HepG2 (cell line): Measurements from ENCODE around the gene DLAT. TPM values are rescaled to one million over a fixed set of nuclear protein-coding genes. Genes with fewer than 3 reads are reported as not detected.

Experiments
- RBM22 ChIP-seq: fragments of 200-400 bp; formaldehyde crosslinking; optimal IDR thresholded peaks from 2 replicates; pipeline ENCODE3; 2017; ENCODE audit warnings: mild to moderate bottlenecking, low read length, moderate library complexity
- SALL1 ChIP-seq: sonication (generic); formaldehyde crosslinking; IDR thresholded peaks from 2 replicates; pipeline ENCODE4 v1.8.0; 2022; ENCODE audit warnings: mild to moderate bottlenecking, missing genetic modification reagents
- ZBTB1 ChIP-seq: sonication (generic); formaldehyde crosslinking; IDR thresholded peaks from 2 replicates; pipeline ENCODE4 v1.4.0; 2020; ENCODE audit warnings: missing genetic modification reagents, borderline replicate concordance
- ZNF296 ChIP-seq: sonication (generic); formaldehyde crosslinking; conservative IDR thresholded peaks from 2 replicates; pipeline ENCODE4 v1.5.0; 2020; ENCODE audit warnings: mild to moderate bottlenecking, missing genetic modification reagents
- ZNF609 ChIP-seq: sonication (generic); formaldehyde crosslinking; IDR thresholded peaks from 2 replicates; pipeline ENCODE4 v1.4.0; 2020; ENCODE audit warnings: mild to moderate bottlenecking, missing genetic modification reagents, borderline replicate concordance
- ZNF670 ChIP-seq: sonication (generic); formaldehyde crosslinking; IDR thresholded peaks from 2 replicates; pipeline ENCODE4 v1.8.0; 2022; ENCODE audit warnings: mild to moderate bottlenecking, missing genetic modification reagents, borderline replicate concordance
- ZNF800 ChIP-seq: sonication (generic); formaldehyde crosslinking; IDR thresholded peaks from 2 replicates; pipeline ENCODE4 v1.4.0; 2020; ENCODE audit warnings: missing genetic modification reagents
- ZNF816 ChIP-seq: sonication (generic); formaldehyde crosslinking; IDR thresholded peaks from 2 replicates; pipeline ENCODE4 v1.8.0; 2022; ENCODE audit warnings: missing genetic modification reagents, mild to moderate bottlenecking, borderline replicate concordance
- polyA plus RNA-seq, 8 experiments: library from polyadenylated mRNA; depleted of rRNA in 3 of 8; stranded (reverse) in 7 of 8; unstranded in 1 of 8; fragments of >200 nt; fragmentation: Illumina TruSeq in 4 of 8; extraction: Trizol in 4 of 8; gene quantifications; 2 replicates each; pipeline versions ENCODE4 v1.2.1 to v1.2.3, GENCODE V29; 2011 to 2016; ENCODE audit warnings: low read depth in 4 of 8, missing spikeins in 1 of 8, mixed read lengths in 1 of 8; ENCODE audit not compliant: insufficient read depth in 1 of 8
- total RNA-seq, 5 experiments: library from RNA; depleted of rRNA; stranded (reverse); fragments of >200 nt; fragmentation: Illumina TruSeq; extraction: Trizol; gene quantifications; 2 replicates each; pipeline ENCODE4 v1.2.3, GENCODE V29; 2016; ENCODE audit warnings: low read depth in 1 of 5

Gene DLAT
- total and polyA plus RNA-seq, 2 of the 13 experiments (the other 11 are each of a cell fraction or from before 2014, with no cell fraction given) = 26.4 to 62.2 TPM

- TF ChIP-seq ZNF800 (CRISPR knock-in tag) = no peak
- TF ChIP-seq ZNF296 (CRISPR knock-in tag) = no peak
- 0 out of 2 replicates have a peak, but pooled peaks have one; percentile 20 for TF ChIP-seq ZNF816 (CRISPR knock-in tag)
- peak; percentile 16; the same call in 1 of the 2 replicates for TF ChIP-seq ZNF670 (CRISPR knock-in tag)
- no peak for TF ChIP-seq ZNF609 (CRISPR knock-in tag)
- no peak for TF ChIP-seq SALL1
- TF ChIP-seq RBM22 = no peak
- no peak for TF ChIP-seq ZBTB1 (CRISPR knock-in tag)
These were observed 8.3 kb upstream of the DLAT start (continued) for GRCh38 chr11:112016765-112017376.
